Measurements from ENCODE around the gene PLPPR3. TPM values are rescaled to one million over a fixed set of nuclear protein-coding genes. Genes with fewer than 3 reads are reported as not detected.

The PLPPR3 gene
- polyA plus RNA-seq, 1 donor from 2014 or later = 239 TPM

Small RNAs within 50 kb of the gene (small RNA-seq; reads per million reads assigned to genes)
- gene MIR3187 = 0 reads per million in 3 experiments

Other genes with a start within 250 kb of the PLPPR3 start
- gene BSG, start 249.4 kb downstream of the PLPPR3 start, polyA plus RNA-seq = 209 and 214 TPM in 2 replicates
- gene HCN2, start 232.1 kb downstream of the PLPPR3 start, polyA plus RNA-seq = 4.7 and 6.4 TPM in 2 replicates
- 28.3 TPM in 2 replicates for gene POLRMT, start 188.4 kb downstream of the PLPPR3 start, polyA plus RNA-seq
- gene FGF22, start 182.1 kb downstream of the PLPPR3 start, polyA plus RNA-seq = 0.48 TPM in 1 of 2 replicates, not detected in the other
- 33.7 and 44.8 TPM in 2 replicates for gene RNF126, start 158.7 kb downstream of the PLPPR3 start, polyA plus RNA-seq
- gene FSTL3, start 145.6 kb downstream of the PLPPR3 start, polyA plus RNA-seq = 3.1 and 6.6 TPM in 2 replicates
- not detected in 2 replicates for gene PRSS57, start 126.5 kb downstream of the PLPPR3 start, polyA plus RNA-seq
- 74.8 and 87.3 TPM in 2 replicates for gene PALM, start 113.0 kb downstream of the PLPPR3 start, polyA plus RNA-seq
- 0.24 and 0.98 TPM in 2 replicates for gene MISP, start 70.8 kb downstream of the PLPPR3 start, polyA plus RNA-seq
- gene PTBP1, start 24.5 kb downstream of the PLPPR3 start, polyA plus RNA-seq = 27.3 and 39.0 TPM in 2 replicates
- gene AZU1, start 5.9 kb upstream of the PLPPR3 start, polyA plus RNA-seq = 1.0 and 1.1 TPM in 2 replicates
- 0.54 TPM in 1 of 2 replicates, not detected in the other for gene PRTN3, start 19.0 kb upstream of the PLPPR3 start, polyA plus RNA-seq
- not detected in 2 replicates for gene ELANE, start 30.3 kb upstream of the PLPPR3 start, polyA plus RNA-seq
- gene CFD, start 37.7 kb upstream of the PLPPR3 start, polyA plus RNA-seq = 3.8 and 5.3 TPM in 2 replicates
- gene MED16, start 71.2 kb upstream of the PLPPR3 start, polyA plus RNA-seq = 13.3 and 17.0 TPM in 2 replicates
- not detected in 2 replicates for gene RNU6-9, start 71.5 kb upstream of the PLPPR3 start, polyA plus RNA-seq
- gene R3HDM4, start 91.3 kb upstream of the PLPPR3 start, polyA plus RNA-seq = 51.2 and 71.8 TPM in 2 replicates
- 0.76 and 5.4 TPM in 2 replicates for gene KISS1R, start 95.4 kb upstream of the PLPPR3 start, polyA plus RNA-seq
- gene ARID3A, start 104.1 kb upstream of the PLPPR3 start, polyA plus RNA-seq = 5.7 and 11.4 TPM in 2 replicates
- gene WDR18, start 162.4 kb upstream of the PLPPR3 start, polyA plus RNA-seq = 64.9 and 90.1 TPM in 2 replicates
- 0.46 and 5.0 TPM in 2 replicates for gene GRIN3B, start 178.5 kb upstream of the PLPPR3 start, polyA plus RNA-seq
- gene TMEM259, start 199.2 kb upstream of the PLPPR3 start, polyA plus RNA-seq = 176 and 208 TPM in 2 replicates
- gene RNU6-2, start 199.6 kb upstream of the PLPPR3 start, polyA plus RNA-seq = not detected in 2 replicates
- 42.8 and 45.3 TPM in 2 replicates for gene CNN2, start 204.7 kb upstream of the PLPPR3 start, polyA plus RNA-seq
- 51.8 and 75.2 TPM in 2 replicates for gene ABCA7, start 218.2 kb upstream of the PLPPR3 start, polyA plus RNA-seq
- gene ARHGAP45, start 245.2 kb upstream of the PLPPR3 start, polyA plus RNA-seq = 2.8 and 3.3 TPM in 2 replicates